HUES6 (cell line): ENCODE data around the gene LPAR5.

Experiments
- H3K27ac ChIP-seq: 2 replicates; pipeline ENCODE4 v1.7.0; 2013; ENCODE audit warnings: low read depth, mild to moderate bottlenecking, low read length, inconsistent platforms
- H3K27me3 ChIP-seq: 2 replicates; pipeline ENCODE4 v1.6.1; 2013; ENCODE audit warnings: low read length; ENCODE audit not compliant: control insufficient read depth, insufficient read depth
- H3K36me3 ChIP-seq: 2 replicates; pipeline ENCODE4 v1.6.1; 2013; ENCODE audit warnings: low read length; ENCODE audit not compliant: control insufficient read depth, insufficient read depth
- H3K4me1 ChIP-seq: 2 replicates; pipeline ENCODE4 v1.6.1; 2013; ENCODE audit warnings: low read length; ENCODE audit not compliant: control insufficient read depth, insufficient read depth
- H3K4me3 ChIP-seq: 2 replicates; pipeline ENCODE4 v1.5.1; 2013; ENCODE audit warnings: low read depth, low read length
- H3K9ac ChIP-seq: one replicate; pipeline ENCODE4 v1.6.1; 2013; ENCODE audit warnings: mild to moderate bottlenecking, low read length
- H3K9me3 ChIP-seq: 2 replicates; pipeline ENCODE4 v1.6.1; 2013; ENCODE audit warnings: low read depth, low read length; ENCODE audit not compliant: control insufficient read depth, insufficient read depth

LPAR5 gene

DNA sequence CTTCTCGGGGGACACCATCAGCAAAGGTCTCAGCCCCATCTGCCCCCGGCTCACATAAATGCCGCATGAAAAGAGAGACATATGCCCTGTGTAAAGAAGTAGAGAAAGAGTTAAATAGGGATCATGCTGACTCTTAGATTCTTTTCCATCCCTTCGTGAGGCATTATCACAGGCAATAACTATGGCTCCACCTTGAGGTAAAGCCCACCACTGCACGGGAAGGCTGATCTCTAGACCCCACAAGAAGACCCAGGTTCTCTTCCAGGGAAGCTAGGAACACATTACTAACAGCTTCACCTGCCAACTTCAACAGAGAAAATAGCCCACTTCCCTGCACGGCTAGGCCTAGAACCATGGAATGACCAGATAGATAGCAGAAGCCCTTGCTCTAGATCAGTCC is 53.6 kb downstream of the LPAR5 start:
- no peak overlapping the region for H3K9ac ChIP-seq
- no peaks in the 10 kb centered on the region for H3K9me3 ChIP-seq
- no peak overlapping the region for H3K27ac ChIP-seq
- no peaks in the 10 kb centered on the region for H3K4me1 ChIP-seq
- peaks cover 89% of the 10 kb centered on the region for H3K36me3 ChIP-seq
- H3K4me3 ChIP-seq, result no peak overlapping the region
- no peaks in the 10 kb centered on the region for H3K27me3 ChIP-seq

GRCh38 chr12:6575648-6576047 is 60.1 kb downstream of the LPAR5 start:
- H3K9me3 ChIP-seq, result no peaks in the 10 kb centered on the region
- no peak overlapping the region for H3K4me3 ChIP-seq
- H3K27me3 ChIP-seq, result no peaks in the 10 kb centered on the region
- peaks cover 2% of the 10 kb centered on the region; the same call in 1 of the 2 replicates for H3K4me1 ChIP-seq
- H3K9ac ChIP-seq, result no peak overlapping the region
- H3K27ac ChIP-seq, result no peak overlapping the region
- peaks cover 90% of the 10 kb centered on the region for H3K36me3 ChIP-seq

DNA sequence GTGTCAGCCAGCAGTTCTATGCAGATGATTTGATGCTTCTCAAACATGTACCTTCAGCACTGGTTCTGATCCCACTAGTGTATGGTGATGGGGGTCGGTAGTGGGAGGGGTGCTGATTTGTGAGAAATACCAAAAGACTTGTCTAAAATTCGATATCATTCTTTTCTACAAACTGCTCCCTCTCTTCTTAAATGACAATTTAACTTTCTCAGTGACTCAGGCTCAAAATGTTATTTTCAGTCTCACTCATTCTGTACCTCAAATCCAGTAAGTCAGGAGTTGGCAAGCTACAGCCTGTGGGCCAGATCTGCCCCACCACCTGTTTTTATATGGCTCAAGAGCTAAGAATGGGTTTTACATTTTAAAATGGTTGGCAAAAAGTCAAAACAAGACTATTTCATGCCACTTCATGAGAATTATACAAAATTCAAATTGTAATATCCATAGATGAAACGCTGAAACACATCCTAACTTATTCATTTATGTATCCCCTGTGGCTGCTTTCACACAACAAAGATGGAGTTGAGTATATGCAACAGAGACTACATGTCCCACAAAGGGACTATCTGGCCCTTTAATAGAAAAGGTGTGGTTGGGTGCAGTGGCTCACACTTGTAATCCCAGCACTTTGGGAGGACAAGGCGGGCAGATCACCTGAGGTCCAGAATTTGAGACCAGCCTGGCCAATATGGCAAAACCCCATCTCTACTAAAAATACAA is 61.0 kb downstream of the LPAR5 start:
- H3K4me1 ChIP-seq, result peaks cover 5% of the 10 kb centered on the region; the same call in 1 of the 2 replicates
- H3K36me3 ChIP-seq, result peaks cover 91% of the 10 kb centered on the region
- no peaks in the 10 kb centered on the region for H3K27me3 ChIP-seq
- H3K4me3 ChIP-seq, result no peak overlapping the region
- H3K9me3 ChIP-seq, result no peaks in the 10 kb centered on the region
- H3K27ac ChIP-seq, result no peak overlapping the region
- no peak overlapping the region for H3K9ac ChIP-seq

DNA sequence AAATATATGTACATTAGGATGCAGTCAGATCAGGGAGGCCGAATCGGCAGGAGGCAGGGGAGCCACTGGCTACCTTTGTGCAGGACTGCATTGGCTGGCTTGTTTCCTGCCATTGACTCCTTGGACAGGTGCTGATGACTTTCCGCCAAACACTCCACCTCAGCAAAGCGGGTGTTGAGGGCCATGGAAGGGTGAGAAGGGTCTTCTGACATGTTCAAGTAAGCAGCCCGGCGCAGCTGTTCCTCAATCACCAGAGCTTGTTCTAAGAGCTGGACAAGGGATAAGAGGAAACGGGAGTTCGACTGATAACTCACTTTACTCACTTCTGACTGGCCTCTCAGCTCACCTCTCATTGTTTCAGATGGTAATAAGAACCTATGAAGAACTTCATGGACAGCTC is 62.8 kb downstream of the LPAR5 start:
- peaks cover 85% of the 10 kb centered on the region for H3K36me3 ChIP-seq
- H3K4me3 ChIP-seq, result no peak overlapping the region
- H3K4me1 ChIP-seq, result peaks cover 5% of the 10 kb centered on the region; the same call in 1 of the 2 replicates
- H3K27ac ChIP-seq, result no peak overlapping the region
- H3K9ac ChIP-seq, result no peak overlapping the region
- no peaks in the 10 kb centered on the region for H3K27me3 ChIP-seq
- no peaks in the 10 kb centered on the region for H3K9me3 ChIP-seq

DNA sequence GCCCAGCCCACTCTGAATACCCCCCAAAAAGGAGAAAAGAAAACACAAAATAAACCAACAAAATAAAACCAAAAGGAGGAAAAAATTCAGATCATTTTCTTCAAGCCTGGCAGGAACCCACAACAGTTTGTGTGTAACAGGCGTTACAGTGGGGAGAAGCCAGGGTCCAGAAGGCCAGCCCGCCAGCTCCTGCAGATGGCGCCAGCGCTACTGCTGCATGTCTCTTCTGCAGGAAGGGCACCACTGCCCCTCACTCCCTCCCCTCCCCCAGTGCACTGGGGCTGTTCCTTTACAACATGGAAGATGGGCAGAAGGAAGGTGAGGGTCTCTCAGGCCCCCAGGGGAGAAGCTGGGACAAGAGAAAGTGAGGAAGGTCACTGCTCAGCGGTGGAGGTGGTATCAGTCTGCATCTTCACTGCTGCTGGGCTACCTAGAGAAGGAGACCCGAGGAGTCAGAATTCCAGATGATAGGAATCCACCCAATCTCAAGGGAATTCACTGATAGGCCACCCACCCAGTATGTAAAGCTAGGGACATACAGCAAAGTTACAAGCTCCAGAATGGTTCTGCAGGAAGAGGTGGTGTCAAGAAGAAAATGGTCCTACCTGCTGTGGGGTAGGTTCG is 65.4 kb downstream of the LPAR5 start:
- Histone ChIP-seq H3K4me3 (no peak overlapping the region), H3K36me3 (peaks cover 78% of the 10 kb centered on the region), H3K9me3 (no peaks in the 10 kb centered on the region), H3K27ac (no peak overlapping the region), H3K9ac (no peak overlapping the region), H3K4me1 (peaks cover 10% of the 10 kb centered on the region; the same call in 1 of the 2 replicates), H3K27me3 (no peaks in the 10 kb centered on the region)

GRCh38 chr12:6569786-6570185 is 66.0 kb downstream of the LPAR5 start:
- no peak overlapping the region for H3K4me3 ChIP-seq

DNA sequence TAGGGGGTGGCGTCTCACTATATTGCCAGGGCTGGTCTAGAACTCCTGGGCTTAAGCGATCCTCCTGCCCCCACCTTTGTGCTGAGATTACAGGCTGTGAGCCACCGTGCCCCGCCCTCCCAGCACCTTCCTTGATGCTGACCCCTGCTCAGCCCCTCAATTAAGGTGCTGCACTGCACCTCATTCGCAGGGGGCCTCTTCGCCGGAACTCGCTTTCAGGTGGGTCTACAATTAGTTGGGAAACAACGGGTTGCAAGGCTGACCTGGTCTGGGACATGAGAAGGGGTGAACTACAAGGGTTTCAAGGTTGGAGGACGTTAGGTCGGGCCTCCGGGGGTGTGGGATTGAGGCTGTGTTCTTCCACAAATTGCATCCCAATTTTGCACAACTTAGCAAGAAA is 66.4 kb downstream of the LPAR5 start:
- Histone ChIP-seq H3K36me3 (peaks cover 76% of the 10 kb centered on the region), H3K4me1 (peaks cover 10% of the 10 kb centered on the region; the same call in 1 of the 2 replicates), H3K4me3 (no peak overlapping the region), H3K9me3 (no peaks in the 10 kb centered on the region), H3K27ac (no peak overlapping the region), H3K9ac (no peak overlapping the region), H3K27me3 (no peaks in the 10 kb centered on the region)

More at GRCh38 chr12:6569786-6570185, 66.0 kb downstream of the LPAR5 start:
- Histone ChIP-seq H3K27ac (no peak overlapping the region), H3K9ac (no peak overlapping the region), H3K36me3 (peaks cover 78% of the 10 kb centered on the region), H3K9me3 (no peaks in the 10 kb centered on the region), H3K4me1 (peaks cover 10% of the 10 kb centered on the region; the same call in 1 of the 2 replicates), H3K27me3 (no peaks in the 10 kb centered on the region)
